Left renal cortex interstitium (tissue), 4 donors: ENCODE data around the gene COBL. TPM values are rescaled to one million over a fixed set of nuclear protein-coding genes. Genes with fewer than 3 reads are reported as not detected.

Experiments
- DNase-seq, 4 donors: peaks; one replicate each; pipeline ENCODE4 v3.0.0-alpha.2; 2013; ENCODE audit warnings: low read depth in 4 of 4, low spot score in 2 of 4, missing footprints in 1 of 4
- polyA plus RNA-seq, 4 donors: library from polyadenylated mRNA; unstranded; fragments of 120-200 nt; gene quantifications; one replicate each; pipeline ENCODE4 v1.2.1, GENCODE V29; 2013; ENCODE audit not compliant: insufficient read length in 4 of 4

The COBL gene
- polyA plus RNA-seq, 4 donors: 13.4 to 19.3 (median 17.3) TPM

GRCh38 chr7:51158742-51159445 lies 157.7 kb downstream of the COBL start:
- DNase-seq: no peak

- no peak for DNase-seq
Measured at GRCh38 chr7:51158211-51158610, 158.4 kb downstream of the COBL start.

GRCh38 chr7:51154201-51154600 lies 162.4 kb downstream of the COBL start:
- DNase-seq: no peak

GRCh38 chr7:51152706-51153200 lies 163.9 kb downstream of the COBL start:
- no peak for DNase-seq

GRCh38 chr7:51151455-51151854 lies 165.2 kb downstream of the COBL start:
- DNase-seq: no peak

GRCh38 chr7:51150193-51150592 lies 166.4 kb downstream of the COBL start:
- no peak for DNase-seq

- DNase-seq: no peak
Measured at GRCh38 chr7:51148216-51148615, 168.4 kb downstream of the COBL start.

GRCh38 chr7:51146816-51147586 lies 169.6 kb downstream of the COBL start:
- no peak for DNase-seq

GRCh38 chr7:51144178-51144577 lies 172.4 kb downstream of the COBL start:
- no peak for DNase-seq

GRCh38 chr7:51142741-51143385 lies 173.7 kb downstream of the COBL start:
- no peak for DNase-seq

GRCh38 chr7:51141451-51142003 lies 175.1 kb downstream of the COBL start:
- DNase-seq: no peak

- no peak for DNase-seq
Measured at GRCh38 chr7:51140199-51141164, 176.1 kb downstream of the COBL start.

- DNase-seq: no peak
Measured at GRCh38 chr7:51139796-51140195, 176.8 kb downstream of the COBL start.

GRCh38 chr7:51138123-51139085 lies 178.2 kb downstream of the COBL start:
- no peak for DNase-seq

- no peak for DNase-seq
Measured at GRCh38 chr7:51135576-51135975, 181.0 kb downstream of the COBL start.

GRCh38 chr7:51134013-51134441 lies 182.6 kb downstream of the COBL start:
- no peak for DNase-seq

GRCh38 chr7:51132661-51133060 lies 183.9 kb downstream of the COBL start:
- no peak for DNase-seq

- no peak for DNase-seq
Measured at GRCh38 chr7:51129527-51130472, 186.8 kb downstream of the COBL start.
